Kidney glomerular epithelial cell (primary cell): ENCODE results near the gene RNU1-4.
"Not testable (repeated sequence)": the region's sequence is repeated elsewhere in the genome, so short reads cannot be mapped to it uniquely, and the experiment has no call there.

Experiments
- DNase-seq: peaks from one replicate; lab custom pipeline; 2025; lab: John Stamatoyannopoulos, UW

Gene RNU1-4

DNA sequence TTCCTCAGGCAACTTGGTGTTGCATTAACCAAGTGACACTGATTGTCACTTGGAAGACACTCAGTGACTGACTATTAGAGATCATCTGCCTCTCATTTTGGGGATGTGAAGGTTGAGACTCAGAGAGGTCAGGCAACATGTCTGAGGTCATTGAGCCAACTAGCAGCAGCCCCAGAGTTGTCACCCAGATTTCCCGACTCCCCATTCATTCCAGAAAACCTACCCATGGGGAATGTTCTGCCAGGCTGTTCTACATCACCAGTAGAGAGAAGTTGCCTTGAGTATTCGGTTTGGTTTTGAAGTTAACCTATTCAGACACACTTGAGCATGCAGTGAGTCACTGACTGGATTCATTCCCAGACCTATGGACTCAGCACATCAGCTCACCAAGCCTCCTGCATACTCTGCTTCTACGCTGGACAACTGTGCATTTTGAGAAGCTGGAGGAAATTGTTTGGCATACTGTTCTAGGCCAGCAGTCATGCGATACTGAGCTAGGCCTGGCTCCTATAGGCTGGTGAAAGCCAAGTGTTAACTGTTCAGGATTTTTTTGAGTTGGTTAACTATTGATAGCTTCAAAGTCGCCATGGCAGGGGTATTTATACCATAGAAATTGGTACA is 29.9 kb downstream of the RNU1-4 start:
- peak; percentile 99 for DNase-seq

DNA sequence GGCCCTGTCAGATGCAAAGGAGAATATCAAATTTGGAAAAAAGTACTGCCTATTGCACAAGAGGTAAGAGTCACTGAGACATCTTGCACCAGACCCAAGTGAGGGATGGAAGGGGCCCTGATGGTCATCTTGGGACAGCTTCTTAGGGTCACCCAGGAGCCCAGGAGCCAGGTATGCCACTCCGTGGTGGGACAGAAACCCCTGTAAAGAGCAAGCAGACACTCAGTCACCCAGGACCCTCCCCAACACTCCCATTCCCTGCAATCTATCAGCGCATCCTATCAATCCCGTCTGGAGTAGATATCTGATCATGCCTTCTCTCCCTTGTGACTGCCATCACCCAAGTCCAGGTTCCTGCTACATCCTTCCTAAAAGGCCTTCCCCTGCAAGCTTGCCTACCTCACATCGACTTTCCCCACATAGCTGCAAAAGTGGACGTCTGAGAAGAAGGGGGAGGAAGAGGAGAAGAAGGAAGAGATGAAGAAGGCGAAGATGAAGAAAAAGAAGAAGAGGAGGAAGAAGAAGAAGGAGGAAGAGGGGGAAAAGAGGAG is 30.7 kb downstream of the RNU1-4 start:
- DNase-seq: not testable (repeated sequence)

DNA sequence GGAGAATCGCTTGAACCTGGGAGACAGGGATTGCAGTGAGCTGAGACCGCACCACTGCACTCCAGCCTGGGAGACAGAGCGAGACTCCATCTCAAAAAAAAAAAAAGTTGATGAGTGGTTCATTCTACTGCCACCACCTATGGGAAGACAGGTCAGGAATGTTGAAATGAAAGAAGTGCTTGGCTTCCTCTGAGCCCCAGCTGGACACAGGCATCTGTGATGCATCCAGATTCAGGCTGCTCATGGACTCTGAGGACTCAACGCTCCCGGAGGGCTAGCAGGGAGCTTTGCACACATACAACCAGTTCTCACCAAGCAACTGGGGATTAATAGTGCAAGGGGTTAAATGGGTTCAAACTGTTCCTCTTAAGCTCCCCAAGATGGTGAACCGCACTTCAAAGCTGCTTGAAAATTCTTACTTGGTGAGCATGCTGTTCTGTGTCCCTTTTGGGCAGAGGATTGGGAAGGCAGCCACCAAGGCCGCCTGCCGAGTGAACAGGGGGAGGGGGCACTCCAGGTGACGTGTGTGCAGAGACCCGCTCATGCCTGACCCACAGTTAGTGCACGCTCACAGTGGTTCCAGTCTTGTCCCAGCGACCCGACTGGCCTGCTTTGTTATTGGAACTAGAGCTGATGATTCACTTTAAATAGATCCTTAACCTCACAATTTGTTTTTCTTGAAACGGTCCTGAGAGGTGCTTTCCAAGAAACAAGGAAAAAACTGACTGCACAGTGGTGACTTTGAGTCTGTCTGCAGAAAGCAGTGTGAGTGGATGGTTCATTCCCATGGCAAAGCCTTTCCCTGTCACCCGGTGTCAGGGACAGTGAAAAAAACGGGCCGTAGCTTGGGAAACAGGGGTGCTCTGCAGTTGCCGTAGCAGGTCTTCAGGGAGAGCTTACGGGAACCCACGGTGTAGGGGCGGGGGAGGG is 32.2 kb downstream of the RNU1-4 start:
- peak; percentile 59 for DNase-seq

DNA sequence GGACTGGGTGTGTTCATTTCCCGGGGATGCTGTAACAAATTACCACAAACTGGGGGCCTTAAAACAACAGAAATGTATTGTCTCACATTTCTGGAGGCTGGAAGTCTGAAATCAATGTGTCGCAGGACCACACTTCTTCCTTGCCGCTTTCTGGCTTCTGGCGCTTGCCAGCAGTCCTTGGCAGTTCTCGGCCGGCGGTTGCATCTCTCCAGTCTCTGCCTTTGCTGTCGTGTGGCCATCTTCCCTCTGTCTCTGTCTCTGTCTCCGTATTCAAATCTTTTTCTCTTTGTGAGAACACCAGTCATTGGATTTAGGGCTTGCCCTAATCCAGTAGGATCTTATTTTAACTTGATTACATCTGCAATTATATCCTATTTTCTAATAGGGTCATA is 32.9 kb downstream of the RNU1-4 start:
- DNase-seq: not testable (repeated sequence)

DNA sequence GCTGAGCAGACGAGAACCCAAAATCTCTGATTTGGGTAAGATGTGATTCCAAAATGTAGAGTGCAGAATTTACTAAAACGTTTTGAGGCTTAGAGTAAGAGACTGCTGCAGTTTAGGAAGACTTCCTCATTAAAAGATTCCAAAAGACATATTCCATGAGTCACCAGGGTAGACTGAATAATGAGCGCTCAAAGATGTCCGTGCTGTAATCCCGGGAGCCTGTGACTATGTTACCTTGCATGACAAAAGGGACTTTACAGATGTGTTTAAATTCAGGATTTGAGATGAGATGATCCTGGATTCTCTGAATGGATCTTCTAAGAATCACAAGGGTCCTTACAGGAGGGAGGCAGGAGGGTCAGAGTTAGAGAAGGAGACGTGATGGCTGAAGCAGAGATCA is 33.4 kb downstream of the RNU1-4 start:
- DNase-seq: not testable (repeated sequence)

DNA sequence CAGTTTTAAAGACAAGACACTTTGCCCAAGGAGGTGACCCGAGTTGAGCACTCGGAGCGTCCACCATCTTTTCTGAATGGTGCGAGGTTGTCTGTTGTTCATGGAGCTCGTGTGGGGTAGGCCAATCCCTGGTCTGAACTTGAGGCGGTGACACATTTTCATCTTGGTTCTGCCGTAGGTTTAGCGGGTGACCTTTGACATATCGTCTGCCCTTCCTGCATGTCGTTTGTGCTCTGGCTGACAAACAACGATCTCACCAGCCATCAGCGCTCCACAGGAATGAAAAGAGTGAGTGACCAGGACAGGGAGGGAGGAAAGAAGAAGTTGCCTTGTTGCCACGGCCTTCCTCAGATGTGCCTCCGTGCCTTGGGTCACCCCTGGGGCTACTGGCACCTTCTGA is 34.5 kb downstream of the RNU1-4 start:
- not testable (repeated sequence) for DNase-seq

DNA sequence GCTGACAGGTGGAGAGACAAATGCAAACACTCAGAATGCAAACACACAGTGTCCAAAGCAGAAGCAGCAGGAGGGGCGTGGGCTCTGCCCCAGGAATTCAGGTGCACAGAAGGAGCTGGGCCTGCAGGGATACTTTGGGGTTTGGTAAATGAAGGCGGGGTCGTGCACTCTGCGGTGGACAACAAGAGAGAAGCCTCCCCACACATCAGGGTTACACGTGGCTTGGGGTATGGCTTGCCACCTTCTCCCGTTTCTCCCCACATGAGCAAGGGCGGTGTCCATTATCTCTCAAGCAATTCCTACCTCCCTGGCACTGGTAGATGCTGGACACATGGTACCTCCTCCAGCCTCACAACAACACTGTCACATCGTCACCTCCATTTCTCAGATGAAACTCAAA is 35.0 kb downstream of the RNU1-4 start:
- not testable (repeated sequence) for DNase-seq

DNA sequence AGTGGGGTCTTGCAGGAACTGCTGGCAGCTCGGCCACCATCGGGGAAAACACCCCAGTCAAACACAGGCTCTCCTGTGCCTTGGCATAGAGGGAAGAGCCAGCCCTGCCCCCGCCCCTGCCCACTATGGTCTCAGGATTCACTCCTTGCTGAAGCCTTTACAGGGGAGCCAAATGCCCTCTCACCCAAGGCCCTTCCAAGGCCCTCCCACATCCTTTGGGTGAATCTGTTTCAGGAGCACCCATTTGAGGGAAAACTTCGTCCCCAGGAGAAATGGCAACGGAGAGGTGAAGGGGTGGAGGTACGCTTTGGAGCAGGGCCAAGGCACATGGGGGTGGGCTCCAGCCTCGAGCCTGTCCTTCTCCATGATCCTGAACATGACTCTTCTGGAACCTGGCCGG is 35.9 kb downstream of the RNU1-4 start:
- DNase-seq: not testable (repeated sequence)

DNA sequence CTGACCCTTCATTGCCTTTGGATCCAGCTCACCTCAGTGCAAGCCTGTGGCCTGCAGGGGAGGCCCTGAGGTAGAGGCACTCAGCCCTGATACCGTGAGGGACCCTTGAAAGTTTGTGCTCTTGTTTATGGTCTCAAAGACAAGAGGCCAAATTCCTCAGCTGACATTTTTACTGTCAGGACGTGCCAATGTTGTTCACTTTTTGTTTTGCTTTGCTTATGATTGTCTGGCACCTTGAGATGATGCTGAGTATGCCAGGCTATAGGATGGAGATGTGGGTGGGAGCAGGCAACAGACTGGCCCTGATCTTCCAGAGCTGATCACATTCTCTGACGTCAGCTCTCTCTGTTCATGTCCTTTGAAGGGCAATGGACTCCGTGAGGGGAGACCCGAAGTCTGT is 36.5 kb downstream of the RNU1-4 start:
- not testable (repeated sequence) for DNase-seq

DNA sequence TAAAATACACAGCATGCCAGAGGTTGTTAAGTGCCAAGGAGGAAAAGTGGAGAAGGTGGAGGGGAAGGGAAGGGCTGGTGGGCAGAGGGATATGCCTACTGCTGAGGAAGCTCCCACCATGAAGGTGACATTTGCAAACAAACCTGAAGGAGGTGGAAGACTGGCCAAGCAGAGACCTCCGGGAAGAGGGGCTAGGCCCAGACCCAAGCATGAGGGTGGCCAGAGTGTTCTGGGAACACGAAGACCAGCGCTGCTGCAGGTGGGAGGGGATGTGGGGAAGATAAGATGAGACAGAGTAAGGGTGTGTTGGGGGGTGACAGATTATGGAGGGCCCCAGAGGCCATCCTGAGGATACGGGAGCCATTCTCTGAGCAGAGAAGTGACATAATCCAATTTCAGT is 37.5 kb downstream of the RNU1-4 start:
- DNase-seq: not testable (repeated sequence)

DNA sequence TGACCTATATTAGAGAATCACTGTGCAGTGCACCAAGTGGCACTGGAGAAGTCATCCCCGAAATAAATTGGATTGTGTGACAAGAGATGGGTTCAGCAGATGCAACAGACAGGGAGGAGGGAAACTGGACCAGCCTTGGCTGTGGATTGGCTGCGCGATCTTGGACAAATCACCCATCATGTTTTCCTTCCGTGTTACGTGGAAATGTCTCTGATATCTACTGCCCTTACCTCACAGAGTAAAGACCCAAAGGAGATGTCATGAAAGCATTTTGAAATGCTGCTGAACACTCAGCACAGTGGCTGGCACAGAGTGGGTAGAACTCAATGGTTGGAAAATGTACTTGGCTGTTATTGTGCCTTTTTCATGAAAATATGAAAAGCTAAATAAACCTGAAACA is 39.2 kb downstream of the RNU1-4 start:
- DNase-seq: not testable (repeated sequence)

DNA sequence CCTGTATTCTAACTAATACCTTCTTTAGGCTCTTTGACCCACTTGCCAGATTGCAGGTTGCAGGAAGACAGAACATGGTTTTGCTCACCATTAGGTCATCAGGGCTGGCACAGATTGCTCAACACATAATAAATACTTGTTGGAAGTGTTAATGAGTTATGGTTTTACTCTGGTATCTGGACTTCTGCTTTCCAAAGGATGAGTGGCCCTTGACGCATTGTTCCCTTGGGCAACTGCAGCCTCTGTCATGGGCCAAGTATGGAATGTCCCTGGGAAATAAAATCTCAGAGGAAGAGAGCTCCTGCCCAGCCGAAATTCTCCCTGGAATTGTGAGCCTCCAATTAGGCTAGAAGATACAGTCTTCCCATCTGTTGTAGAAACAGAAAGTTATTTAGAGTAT is 40.7 kb downstream of the RNU1-4 start:
- not testable (repeated sequence) for DNase-seq

DNA sequence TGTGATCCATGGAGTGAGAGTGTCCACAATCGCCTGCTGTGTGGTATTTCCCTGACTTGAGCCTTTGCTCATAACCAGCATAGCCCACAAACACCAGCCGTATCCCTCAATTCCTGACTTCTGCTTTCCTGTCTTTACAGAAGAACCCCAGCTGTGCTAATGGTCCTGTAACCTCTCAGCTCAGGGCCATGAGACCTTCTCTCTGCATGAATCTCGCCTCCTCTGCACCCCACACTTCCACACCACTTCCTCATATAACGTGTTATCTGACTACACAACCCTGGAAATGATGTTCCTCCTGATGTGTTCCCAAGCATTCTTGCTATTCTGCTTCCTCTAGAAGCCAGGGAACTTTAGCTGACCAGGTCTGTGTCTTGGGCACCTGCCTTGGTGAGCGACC is 41.3 kb downstream of the RNU1-4 start:
- DNase-seq: not testable (repeated sequence)

DNA sequence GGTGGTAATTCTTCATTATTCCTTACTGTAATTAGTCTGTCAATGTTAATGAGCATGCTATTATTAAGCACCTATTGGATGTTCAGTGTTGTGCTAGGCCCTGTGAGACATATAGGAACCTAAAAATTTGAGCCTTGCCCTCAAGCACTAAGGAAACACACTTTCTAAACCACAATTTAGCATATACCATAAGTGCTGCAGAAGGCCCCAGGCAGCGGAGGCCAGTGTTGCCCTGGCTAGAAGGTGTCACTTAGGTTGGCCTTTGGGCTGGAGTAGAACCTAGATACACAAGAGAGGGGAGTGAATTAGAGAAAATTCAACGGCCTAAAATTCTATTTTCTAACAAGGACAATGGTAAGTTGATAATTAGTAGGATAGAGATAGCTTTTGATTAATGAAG is 44.6 kb downstream of the RNU1-4 start:
- not testable (repeated sequence) for DNase-seq

DNA sequence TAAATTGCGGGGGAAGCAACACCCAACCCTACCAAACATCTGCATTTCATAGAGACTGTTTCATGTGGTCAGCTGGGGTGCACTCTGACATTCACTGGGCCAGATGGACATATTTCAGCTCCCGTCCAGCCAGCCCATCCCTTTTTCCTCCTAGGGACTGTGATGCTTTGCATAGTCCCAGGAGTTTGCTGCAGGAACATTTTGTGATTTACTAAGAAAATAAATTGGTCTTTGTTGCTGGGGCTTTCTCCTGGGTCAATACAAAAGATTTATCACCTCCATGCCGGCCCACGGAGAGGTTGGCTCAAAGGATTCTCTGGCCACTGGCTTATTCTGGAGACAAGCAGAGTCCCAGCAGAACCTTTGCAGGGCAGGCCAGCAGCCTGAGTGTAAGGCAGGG is 46.0 kb downstream of the RNU1-4 start:
- DNase-seq: not testable (repeated sequence)

DNA sequence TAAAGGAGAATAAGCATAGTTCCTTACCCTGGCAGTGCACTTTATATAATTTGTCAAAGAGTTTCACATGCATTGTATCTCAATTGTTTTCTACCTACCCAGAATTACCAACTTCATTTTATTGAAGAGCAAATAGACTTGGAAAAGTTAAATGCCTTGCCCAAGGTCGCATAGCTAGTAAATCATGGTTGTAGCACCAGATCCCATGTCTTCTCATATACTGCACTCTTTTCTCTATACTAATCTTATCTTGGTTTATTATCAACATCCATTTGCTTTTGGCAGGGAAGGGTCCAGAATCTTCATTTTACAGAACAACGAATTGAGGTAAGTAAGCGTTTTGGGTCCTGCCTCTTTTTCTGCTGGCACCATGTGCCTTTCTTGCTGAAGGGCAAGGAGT is 46.9 kb downstream of the RNU1-4 start:
- DNase-seq: not testable (repeated sequence)

DNA sequence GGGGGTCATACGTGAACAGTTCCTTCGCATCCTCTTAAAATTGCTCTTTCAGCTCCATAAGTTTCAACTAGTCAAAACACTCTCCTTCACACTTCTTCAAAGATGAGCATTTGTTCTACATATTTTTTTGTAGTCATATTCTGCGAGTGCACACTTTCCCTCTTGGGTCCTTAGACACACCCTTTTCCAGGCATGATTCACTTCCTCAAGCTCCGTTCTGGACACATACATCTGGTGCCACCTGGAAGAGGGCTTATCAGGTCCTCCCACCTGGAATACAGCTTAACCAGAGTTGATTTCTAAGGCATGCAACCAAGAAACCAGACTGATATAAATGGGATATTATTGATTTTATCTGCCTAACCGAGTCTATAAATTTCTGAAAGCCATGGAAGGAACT is 47.4 kb downstream of the RNU1-4 start:
- DNase-seq: not testable (repeated sequence)
